ENCODE measurements around the gene KLHL35. TPM values are rescaled to one million over a fixed set of nuclear protein-coding genes. Genes with fewer than 3 reads are reported as not detected.
A peak's percentile ranks its signal among the peaks of the same experiment; 100 is the strongest.

The KLHL35 gene
- total and polyA plus RNA-seq, 4 donors, result 0.07 to 0.42 (median 0.15) TPM; not detected in 1

- TF ChIP-seq FOXA1 (IDR thresholded peaks at IDR 0.05), result no peak
- no peak for TF ChIP-seq EGR1 (IDR thresholded peaks at IDR 0.05; ENCODE audit: low read depth in 2 of 2)
- TF ChIP-seq, protein P1, sequence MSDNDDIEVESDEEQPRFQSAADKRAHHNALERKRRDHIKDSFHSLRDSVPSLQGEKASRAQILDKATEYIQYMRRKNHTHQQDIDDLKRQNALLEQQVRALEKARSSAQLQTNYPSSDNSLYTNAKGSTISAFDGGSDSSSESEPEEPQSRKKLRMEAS (IDR thresholded peaks at IDR 0.05), result no peak
- TF ChIP-seq RXRA (IDR thresholded peaks at IDR 0.05), result no peak
- TF ChIP-seq JUND (IDR thresholded peaks at IDR 0.05), result no peak
- no peak for TF ChIP-seq GABPA (IDR thresholded peaks at IDR 0.05 in 1 of 2, conservative IDR thresholded peaks at IDR 0.05 in 1 of 2)
- TF ChIP-seq CTCF (IDR thresholded peaks at IDR 0.05; ENCODE audit: low read depth, low read length, missing input control), result no peak
- peak; percentile 33 for TF ChIP-seq SP1 (IDR thresholded peaks at IDR 0.05)
- TF ChIP-seq, protein P2, sequence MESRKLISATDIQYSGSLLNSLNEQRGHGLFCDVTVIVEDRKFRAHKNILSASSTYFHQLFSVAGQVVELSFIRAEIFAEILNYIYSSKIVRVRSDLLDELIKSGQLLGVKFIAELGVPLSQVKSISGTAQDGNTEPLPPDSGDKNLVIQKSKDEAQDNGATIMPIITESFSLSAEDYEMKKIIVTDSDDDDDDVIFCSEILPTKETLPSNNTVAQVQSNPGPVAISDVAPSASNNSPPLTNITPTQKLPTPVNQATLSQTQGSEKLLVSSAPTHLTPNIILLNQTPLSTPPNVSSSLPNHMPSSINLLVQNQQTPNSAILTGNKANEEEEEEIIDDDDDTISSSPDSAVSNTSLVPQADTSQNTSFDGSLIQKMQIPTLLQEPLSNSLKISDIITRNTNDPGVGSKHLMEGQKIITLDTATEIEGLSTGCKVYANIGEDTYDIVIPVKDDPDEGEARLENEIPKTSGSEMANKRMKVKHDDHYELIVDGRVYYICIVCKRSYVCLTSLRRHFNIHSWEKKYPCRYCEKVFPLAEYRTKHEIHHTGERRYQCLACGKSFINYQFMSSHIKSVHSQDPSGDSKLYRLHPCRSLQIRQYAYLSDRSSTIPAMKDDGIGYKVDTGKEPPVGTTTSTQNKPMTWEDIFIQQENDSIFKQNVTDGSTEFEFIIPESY (IDR thresholded peaks at IDR 0.05), result no peak
- TF ChIP-seq NR2F2 (IDR thresholded peaks at IDR 0.05), result peak; percentile 96
- TF ChIP-seq FOXA2 (IDR thresholded peaks at IDR 0.05), result no peak
- no peak for TF ChIP-seq HNF4A (conservative IDR thresholded peaks at IDR 0.05)
- no peak for TF ChIP-seq YY1 (IDR thresholded peaks at IDR 0.05)
- Histone ChIP-seq H3K9me3 (ENCODE audit: control insufficient read depth in 4 of 4, low read length in 3 of 4) (no peaks in the 10 kb centered on the region), H3K9ac (ENCODE audit: low read depth in 1 of 2, low read length in 2 of 2) (no peak overlapping the region), H3K4me1 (ENCODE audit: control insufficient read depth in 4 of 4, insufficient read depth in 4 of 4, low read length in 3 of 4) (peaks cover 0 to 5% (median 0%) of the 10 kb centered on the region in 4 donors), H3K4me3 (ENCODE audit: low read depth in 1 of 3, low read length in 3 of 3) (no peak overlapping the region), H3K27ac (ENCODE audit: low read depth in 1 of 2, low read length in 2 of 2) (peak overlapping the region; percentile 28 to 46), H3K27me3 (ENCODE audit: control insufficient read depth in 4 of 4, insufficient read depth in 4 of 4, low read length in 3 of 4) (no peaks in the 10 kb centered on the region), H3K36me3 (ENCODE audit: control insufficient read depth in 4 of 4, insufficient read depth in 3 of 4, low read depth in 1 of 4, low read length in 3 of 4) (no peaks in the 10 kb centered on the region)
- 63% methylated on average over 14 of the region's 14 CpGs for WGBS
- no peak for DNase-seq (ENCODE audit: low spot score)
These were observed 35.7 kb upstream of the KLHL35 start for GRCh38 chr11:75468534-75469340.

DNA sequence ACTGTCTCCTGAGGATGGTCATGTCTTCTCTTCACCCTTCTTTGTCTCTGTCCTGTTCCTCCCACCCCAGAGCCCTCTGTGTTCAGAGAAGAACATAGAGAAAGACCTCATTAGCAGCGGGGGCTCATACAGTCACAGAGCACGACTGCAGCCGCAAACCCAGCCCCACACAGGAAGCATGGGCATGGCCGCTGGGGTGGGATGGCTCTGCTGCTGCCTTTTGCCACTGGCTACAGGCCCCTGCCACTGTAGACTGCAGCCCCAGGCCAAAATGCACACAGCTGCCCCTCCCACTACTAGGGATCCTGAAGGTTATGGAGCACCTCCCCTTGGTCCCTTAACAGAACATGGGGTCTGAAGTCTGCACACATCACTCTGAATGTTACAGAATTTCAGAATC lies 34.9 kb upstream of the KLHL35 start:
- H3K36me3 ChIP-seq (ENCODE audit: control insufficient read depth in 4 of 4, insufficient read depth in 3 of 4, low read depth in 1 of 4, low read length in 3 of 4), result no peaks in the 10 kb centered on the region
- no peak for DNase-seq (ENCODE audit: low spot score)
- peaks cover 0 to 5% (median 0%) of the 10 kb centered on the region in 4 donors for H3K4me1 ChIP-seq (ENCODE audit: control insufficient read depth in 4 of 4, insufficient read depth in 4 of 4, low read length in 3 of 4)
- WGBS, result 88% methylated on average over 4 of the region's 4 CpGs
- H3K9ac ChIP-seq (ENCODE audit: low read depth in 1 of 2, low read length in 2 of 2), result no peak overlapping the region
- H3K9me3 ChIP-seq (ENCODE audit: control insufficient read depth in 4 of 4, low read length in 3 of 4), result no peaks in the 10 kb centered on the region
- no peak overlapping the region for H3K27ac ChIP-seq (ENCODE audit: low read depth in 1 of 2, low read length in 2 of 2)
- H3K27me3 ChIP-seq (ENCODE audit: control insufficient read depth in 4 of 4, insufficient read depth in 4 of 4, low read length in 3 of 4), result no peaks in the 10 kb centered on the region
- TF ChIP-seq SP1 (IDR thresholded peaks at IDR 0.05), result no peak
- no peak for TF ChIP-seq ATF3 (IDR thresholded peaks at IDR 0.05)
- no peak for TF ChIP-seq EGR1 (IDR thresholded peaks at IDR 0.05; ENCODE audit: low read depth in 2 of 2)
- TF ChIP-seq GABPA (IDR thresholded peaks at IDR 0.05 in 1 of 2, conservative IDR thresholded peaks at IDR 0.05 in 1 of 2), result no peak
- no peak for TF ChIP-seq RAD21 (IDR thresholded peaks at IDR 0.05)
- H3K4me3 ChIP-seq (ENCODE audit: low read depth in 1 of 3, low read length in 3 of 3), result no peak overlapping the region

Data from liver (tissue), 9 donors.